SK-N-MC (cell line): Measurements from ENCODE around the gene MTHFD1.
A peak's percentile ranks its signal among the peaks of the same experiment; 100 is the strongest.

Experiments
- DNase-seq: peaks from one replicate; pipeline ENCODE4 v3.0.0-alpha.2; 2011; ENCODE audit warnings: low read depth, low spot score
- H3K27ac ChIP-seq: fragments of 200-600 bp; sonication (generic); 2 replicates; pipeline ENCODE4 v1.5.1; 2016; ENCODE audit warnings: mixed run types
- H3K36me3 ChIP-seq: fragments of 200-600 bp; sonication (generic); 2 replicates; pipeline ENCODE4 v1.6.1; 2017; ENCODE audit warnings: antibody characterized with exemption, low read length, mixed read lengths; ENCODE audit not compliant: insufficient read depth
- H3K4me3 ChIP-seq: fragments of 200-600 bp; sonication (generic); 2 replicates; pipeline ENCODE4 v1.5.1; 2016
- H3K9ac ChIP-seq: fragments of 200-600 bp; sonication (generic); 2 replicates; pipeline ENCODE4 v1.8.0; 2017; ENCODE audit warnings: mixed run types, mixed read lengths; ENCODE audit not compliant: insufficient read length
- H3K9me3 ChIP-seq: fragments of 200-600 bp; sonication (generic); 2 replicates; pipeline ENCODE4 v1.6.1; 2017; ENCODE audit warnings: low read depth, mild to moderate bottlenecking, antibody characterized with exemption, low read length, moderate library complexity, mixed read lengths
- EZH2 ChIP-seq: fragments of 200-600 bp; sonication (generic); IDR thresholded peaks from one replicate; pipeline ENCODE4 v1.6.1; 2017; ENCODE audit warnings: antibody characterized with exemption
- FOXP2 ChIP-seq: optimal IDR thresholded peaks from 2 replicates; pipeline ENCODE3; 2011; ENCODE audit warnings: mild to moderate bottlenecking, moderate library complexity; ENCODE audit not compliant: insufficient read depth; ENCODE audit errors: extremely low read length, control extremely low read depth
- POLR2AphosphoS5 ChIP-seq: IDR thresholded peaks from 2 replicates; pipeline ENCODE4 v1.6.1; 2012; ENCODE audit warnings: mild to moderate bottlenecking, low read depth, low read length, borderline replicate concordance

MTHFD1 gene

DNA sequence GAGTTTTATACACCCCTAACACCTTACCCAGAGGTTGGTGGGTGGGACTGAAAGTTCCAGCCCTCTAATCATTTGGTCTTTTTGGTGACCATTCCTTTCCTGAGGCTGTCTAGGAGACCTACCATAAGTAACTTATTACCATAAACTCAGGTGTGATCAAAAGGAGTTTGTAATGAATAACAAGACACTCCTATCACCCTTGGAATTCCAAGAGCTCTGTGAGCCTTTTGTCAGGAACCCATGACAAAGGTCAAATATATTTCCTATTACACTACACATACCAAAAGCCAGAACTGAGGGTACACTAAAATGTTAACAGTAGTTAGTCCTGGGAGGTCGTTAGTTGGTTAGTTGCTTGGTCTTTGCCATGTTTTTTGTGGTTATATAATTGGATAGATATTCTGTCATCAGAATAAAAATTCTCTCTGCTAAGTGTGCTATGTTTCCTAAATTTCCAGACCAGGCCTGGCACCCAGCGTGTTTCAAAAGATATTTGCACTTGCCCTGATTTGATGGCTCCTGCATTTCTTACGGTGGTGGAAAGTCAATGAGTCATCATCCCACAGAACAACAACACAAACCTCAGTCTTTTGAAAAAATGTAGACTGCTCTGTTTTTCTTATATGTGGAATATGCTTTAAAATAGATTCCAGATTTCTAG is 50.2 kb downstream of the MTHFD1 start:
- DNase-seq: no peak

GRCh38 chr14:64439141-64439540 is 51.0 kb downstream of the MTHFD1 start:
- H3K27ac ChIP-seq: no peak overlapping the region
- H3K9ac ChIP-seq: no peak overlapping the region
- H3K36me3 ChIP-seq: peaks cover 94% of the 10 kb centered on the region
- no peak overlapping the region for H3K4me3 ChIP-seq
- H3K9me3 ChIP-seq: no peaks in the 10 kb centered on the region
- TF ChIP-seq EZH2 (no peak), FOXP2 (no peak), POLR2AphosphoS5 (no peak)
- DNase-seq: no peak

More for the DNA sequence above, 50.2 kb downstream of the MTHFD1 start:
- Histone ChIP-seq H3K4me3 (no peak overlapping the region), H3K9ac (no peak overlapping the region), H3K27ac (no peak overlapping the region), H3K9me3 (no peaks in the 10 kb centered on the region), H3K36me3 (peaks cover 92% of the 10 kb centered on the region)
- TF ChIP-seq FOXP2: no peak
- no peak for TF ChIP-seq EZH2
- no peak for TF ChIP-seq POLR2AphosphoS5

DNA sequence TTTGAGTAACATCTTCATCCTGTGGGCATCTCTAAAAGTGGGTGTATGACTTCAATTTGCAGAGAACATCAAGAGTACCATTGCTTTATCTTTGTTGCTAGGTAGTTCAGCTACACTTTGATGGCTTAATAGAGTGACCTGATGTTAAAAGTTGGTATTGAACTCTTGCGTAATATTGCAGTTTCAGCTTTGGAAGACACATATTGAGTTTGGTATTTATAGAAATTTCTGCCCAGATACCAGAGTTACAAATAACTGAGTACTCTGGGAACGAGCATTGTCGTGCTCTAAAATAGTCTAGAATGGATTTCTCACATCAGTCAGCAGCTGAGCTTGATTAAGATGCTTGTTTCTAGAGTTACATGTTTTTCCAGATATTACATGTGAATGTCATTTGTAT is 52.3 kb downstream of the MTHFD1 start:
- no peak for DNase-seq
- no peaks in the 10 kb centered on the region for H3K9me3 ChIP-seq
- H3K27ac ChIP-seq: no peak overlapping the region
- no peak overlapping the region for H3K4me3 ChIP-seq
- no peak overlapping the region for H3K9ac ChIP-seq
- no peak for TF ChIP-seq POLR2AphosphoS5
- TF ChIP-seq FOXP2: no peak
- no peak for TF ChIP-seq EZH2
- peaks cover 96% of the 10 kb centered on the region for H3K36me3 ChIP-seq

GRCh38 chr14:64442300-64442988 is 54.3 kb downstream of the MTHFD1 start:
- H3K36me3 ChIP-seq: peaks cover 81% of the 10 kb centered on the region
- DNase-seq: no peak
- no peak overlapping the region for H3K27ac ChIP-seq
- TF ChIP-seq EZH2 (no peak), FOXP2 (no peak), POLR2AphosphoS5 (no peak)
- no peaks in the 10 kb centered on the region for H3K9me3 ChIP-seq
- no peak overlapping the region for H3K4me3 ChIP-seq
- H3K9ac ChIP-seq: no peak overlapping the region

- Histone ChIP-seq H3K27ac (no peak overlapping the region), H3K36me3 (peaks cover 80% of the 10 kb centered on the region), H3K4me3 (no peak overlapping the region), H3K9ac (no peak overlapping the region), H3K9me3 (no peaks in the 10 kb centered on the region)
- DNase-seq: no peak
- TF ChIP-seq FOXP2 (no peak), POLR2AphosphoS5 (no peak), EZH2 (no peak)
These were observed 56.0 kb downstream of the MTHFD1 start for GRCh38 chr14:64444140-64444539.

- peak overlapping the region; percentile 17 for H3K9ac ChIP-seq
- peak overlapping the region; percentile 57; the same call in 1 of the 2 replicates for H3K27ac ChIP-seq
- H3K4me3 ChIP-seq: no peak overlapping the region
- no peaks in the 10 kb centered on the region for H3K9me3 ChIP-seq
- peaks cover 80% of the 10 kb centered on the region for H3K36me3 ChIP-seq
- TF ChIP-seq FOXP2: no peak
- TF ChIP-seq POLR2AphosphoS5: peak; percentile 28; the same call in 1 of the 2 replicates
- TF ChIP-seq EZH2: no peak
- DNase-seq: no peak
These were observed 57.1 kb downstream of the MTHFD1 start for GRCh38 chr14:64444984-64445845.

- TF ChIP-seq EZH2 (no peak), POLR2AphosphoS5 (no peak), FOXP2 (no peak)
These were observed 59.9 kb downstream of the MTHFD1 start for GRCh38 chr14:64447876-64448670.

More at GRCh38 chr14:64447876-64448670, 59.9 kb downstream of the MTHFD1 start:
- Histone ChIP-seq H3K27ac (no peak overlapping the region), H3K9me3 (no peaks in the 10 kb centered on the region), H3K4me3 (no peak overlapping the region), H3K36me3 (peaks cover 76% of the 10 kb centered on the region), H3K9ac (no peak overlapping the region)
- DNase-seq: no peak
